Tibial artery (tissue), 4 donors: Measurements from ENCODE around the gene PROC.
A peak's percentile ranks its signal among the peaks of the same experiment; 100 is the strongest.

Experiments
- DNase-seq, 2 donors: peaks; one replicate each; pipeline ENCODE4 v3.0.0-alpha.2; 2019
- H3K27ac ChIP-seq, 2 donors: fragments of 200-600 bp; sonication (generic) in 1 of 2; 1 replicate in 1 of 2; 2 replicates in 1 of 2; pipeline ENCODE4 v1.5.1; 2018 to 2019; ENCODE audit warnings: mild to moderate bottlenecking in 1 of 2
- H3K27me3 ChIP-seq, 2 donors: fragments of 200-600 bp; sonication (generic) in 1 of 2; one replicate each; pipeline versions ENCODE4 v1.5.1 to v1.6.0; 2016 to 2019
- H3K36me3 ChIP-seq, 3 donors: fragments of 200-600 bp; sonication (generic) in 2 of 3; one replicate each; pipeline ENCODE4 v1.5.1; 2016 to 2019; ENCODE audit warnings: mild to moderate bottlenecking in 2 of 3
- H3K4me1 ChIP-seq, 4 donors: fragments of 200-600 bp; sonication (generic) in 2 of 4; 1 replicate in 3 of 4; 2 replicates in 1 of 4; pipeline ENCODE4 v1.5.1; 2016 to 2019
- H3K4me3 ChIP-seq, 2 donors: fragments of 200-600 bp; sonication (generic) in 1 of 2; 1 replicate in 1 of 2; 2 replicates in 1 of 2; pipeline ENCODE4 v1.5.1; 2018 to 2019; ENCODE audit warnings: mild to moderate bottlenecking in 2 of 2
- H3K9me3 ChIP-seq, 3 donors: fragments of 200-600 bp; sonication (generic) in 1 of 3; one replicate each; pipeline ENCODE4 v1.5.1; 2016 to 2019
- intact Hi-C: fragments of 100-400 bp; cut with DNase I; formaldehyde crosslinking; loops from one replicate; pipeline ENCODE4 v1.15.0; 2023; ENCODE audit warnings: low total_unique reads
- TF ChIP-seq, protein P1 (sequence below), 2 experiments: fragments of 200-600 bp in 1 of 2; fragments of 450-650 bp in 1 of 2; IDR thresholded peaks; one replicate each; pipeline ENCODE4 v1.5.1; 2017 to 2019; ENCODE audit warnings: antibody characterized with exemption in 2 of 2, mild to moderate bottlenecking in 1 of 2, moderate library complexity in 1 of 2

Gene PROC

DNA sequence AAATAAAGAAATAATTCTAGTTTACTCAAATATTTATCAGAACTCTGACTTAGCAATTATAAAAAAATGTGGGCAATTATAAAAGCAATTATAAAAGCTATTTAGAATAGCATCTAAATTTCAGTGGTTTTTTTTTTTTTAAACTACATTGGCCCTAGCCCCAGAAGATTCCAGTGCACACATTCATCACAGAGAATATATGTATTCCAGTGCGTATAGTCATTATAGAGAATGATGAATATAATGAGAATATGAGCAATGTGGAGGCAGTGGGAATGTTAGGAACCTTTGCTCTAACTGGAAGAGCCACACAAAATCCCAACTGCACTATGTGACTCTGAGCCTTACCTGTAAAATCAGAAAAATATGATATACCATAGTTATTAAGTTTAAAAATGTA lies 41.0 kb upstream of the PROC start:
- no peak overlapping the region for H3K27ac ChIP-seq
- intact Hi-C loops: no loop called here
- no peak overlapping the region for H3K4me3 ChIP-seq
- no peaks in the 10 kb centered on the region for H3K27me3 ChIP-seq
- peaks cover 0 to 9% (median 0%) of the 10 kb centered on the region in 3 donors for H3K9me3 ChIP-seq
- H3K36me3 ChIP-seq: no peaks in the 10 kb centered on the region
- TF ChIP-seq, protein P1, sequence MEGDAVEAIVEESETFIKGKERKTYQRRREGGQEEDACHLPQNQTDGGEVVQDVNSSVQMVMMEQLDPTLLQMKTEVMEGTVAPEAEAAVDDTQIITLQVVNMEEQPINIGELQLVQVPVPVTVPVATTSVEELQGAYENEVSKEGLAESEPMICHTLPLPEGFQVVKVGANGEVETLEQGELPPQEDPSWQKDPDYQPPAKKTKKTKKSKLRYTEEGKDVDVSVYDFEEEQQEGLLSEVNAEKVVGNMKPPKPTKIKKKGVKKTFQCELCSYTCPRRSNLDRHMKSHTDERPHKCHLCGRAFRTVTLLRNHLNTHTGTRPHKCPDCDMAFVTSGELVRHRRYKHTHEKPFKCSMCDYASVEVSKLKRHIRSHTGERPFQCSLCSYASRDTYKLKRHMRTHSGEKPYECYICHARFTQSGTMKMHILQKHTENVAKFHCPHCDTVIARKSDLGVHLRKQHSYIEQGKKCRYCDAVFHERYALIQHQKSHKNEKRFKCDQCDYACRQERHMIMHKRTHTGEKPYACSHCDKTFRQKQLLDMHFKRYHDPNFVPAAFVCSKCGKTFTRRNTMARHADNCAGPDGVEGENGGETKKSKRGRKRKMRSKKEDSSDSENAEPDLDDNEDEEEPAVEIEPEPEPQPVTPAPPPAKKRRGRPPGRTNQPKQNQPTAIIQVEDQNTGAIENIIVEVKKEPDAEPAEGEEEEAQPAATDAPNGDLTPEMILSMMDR (IDR thresholded peaks at IDR 0.05): no peak
- no peak for DNase-seq
- peaks cover 0 to 27% (median 0%) of the 10 kb centered on the region in 4 donors for H3K4me1 ChIP-seq

DNA sequence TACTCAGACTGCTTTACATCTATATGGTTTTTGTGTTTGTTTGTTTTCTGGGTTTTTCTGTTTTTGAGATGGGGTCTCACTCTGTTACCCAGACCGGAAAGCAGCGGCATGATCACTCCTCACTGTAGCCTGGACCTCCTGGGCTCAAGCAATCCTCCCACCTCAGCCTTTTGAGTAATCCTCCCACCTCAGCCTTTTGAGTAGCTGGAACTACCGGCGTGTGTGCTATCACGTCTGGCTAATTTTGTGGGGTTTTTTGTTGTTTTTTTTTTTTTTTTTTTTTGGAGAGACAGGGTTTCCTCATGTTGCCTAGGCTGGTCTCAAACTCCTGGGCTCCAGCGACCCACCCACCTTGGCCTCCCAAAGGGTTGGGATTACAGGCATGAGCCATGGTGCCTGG lies 39.5 kb upstream of the PROC start:
- H3K9me3 ChIP-seq: peaks cover 0 to 2% (median 0%) of the 10 kb centered on the region in 3 donors
- no peak overlapping the region for H3K27ac ChIP-seq
- H3K4me1 ChIP-seq: peaks cover 0 to 41% (median 5%) of the 10 kb centered on the region in 4 donors
- no peaks in the 10 kb centered on the region for H3K36me3 ChIP-seq
- no peak overlapping the region for H3K4me3 ChIP-seq
- no peaks in the 10 kb centered on the region for H3K27me3 ChIP-seq
- DNase-seq: no peak
- TF ChIP-seq, protein P1 (IDR thresholded peaks at IDR 0.05): no peak
- intact Hi-C loops: no loop called here

DNA sequence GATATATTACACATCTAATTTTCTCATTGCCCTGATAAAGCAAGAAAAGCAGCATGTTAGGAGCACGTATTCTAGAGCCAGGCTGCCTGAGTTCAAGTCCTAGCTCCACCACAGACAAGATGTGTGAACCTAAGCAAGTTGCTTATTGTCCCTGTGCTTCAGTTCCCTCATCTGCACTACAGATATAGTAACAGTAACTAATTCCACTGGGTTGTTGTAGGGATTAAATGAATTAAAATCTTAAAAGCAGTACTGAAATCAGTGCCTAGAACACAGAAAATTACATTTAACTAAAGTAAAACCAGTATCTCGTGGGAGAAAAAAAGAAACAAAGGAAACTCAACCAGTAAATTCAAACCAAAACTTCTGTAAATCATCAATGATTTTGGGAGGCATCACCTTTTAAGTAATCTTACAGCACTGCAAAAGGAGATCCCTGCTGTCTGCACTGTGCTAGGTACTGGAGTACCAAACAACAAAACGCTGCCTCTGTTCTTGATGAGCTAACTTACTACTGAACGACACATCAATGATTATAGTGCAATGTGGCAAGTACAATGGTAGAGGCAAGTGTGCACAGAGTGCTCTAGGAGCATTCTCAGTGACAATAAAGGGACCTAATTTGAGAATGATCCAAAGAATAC lies 38.4 kb upstream of the PROC start:
- peaks cover 0 to 52% (median 9%) of the 10 kb centered on the region in 4 donors for H3K4me1 ChIP-seq
- no peak for DNase-seq

DNA sequence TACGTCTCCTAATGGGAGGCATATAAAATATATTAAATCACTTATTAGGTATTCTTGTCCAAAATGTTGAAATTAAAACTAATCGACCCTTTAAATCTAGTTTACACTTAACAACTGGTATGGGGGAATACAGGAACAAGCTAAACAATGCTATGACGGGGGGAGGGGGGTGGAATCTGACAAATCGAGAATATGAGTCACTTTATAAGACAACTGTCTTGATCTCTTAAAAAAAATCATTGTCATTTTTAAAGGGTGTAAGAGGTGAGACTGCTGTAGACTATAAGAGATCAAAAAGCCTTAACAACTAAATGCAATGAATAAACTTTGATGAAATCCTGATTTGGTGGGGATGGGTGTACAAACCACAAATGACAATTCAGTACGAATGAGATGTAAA lies 36.5 kb upstream of the PROC start:
- H3K4me3 ChIP-seq: no peak overlapping the region
- peaks cover 0 to 70% (median 9%) of the 10 kb centered on the region in 4 donors for H3K4me1 ChIP-seq
- no peaks in the 10 kb centered on the region for H3K36me3 ChIP-seq
- H3K9me3 ChIP-seq: no peaks in the 10 kb centered on the region
- no peak for DNase-seq
- intact Hi-C loops: loop anchor here (10.0 kb wide), 1 partner anchor 293 kb away; the partner anchor contains the start of gene LIMS2
- H3K27me3 ChIP-seq: no peaks in the 10 kb centered on the region
- TF ChIP-seq, protein P1 (IDR thresholded peaks at IDR 0.05): no peak
- no peak overlapping the region for H3K27ac ChIP-seq

More for the DNA sequence above, 38.4 kb upstream of the PROC start:
- H3K4me3 ChIP-seq: no peak overlapping the region
- H3K9me3 ChIP-seq: no peaks in the 10 kb centered on the region
- no peaks in the 10 kb centered on the region for H3K27me3 ChIP-seq
- TF ChIP-seq, protein P1 (IDR thresholded peaks at IDR 0.05): no peak
- intact Hi-C loops: loop anchor here (10.0 kb wide), 1 partner anchor 295 kb away; the partner anchor contains the start of gene LIMS2
- H3K36me3 ChIP-seq: no peaks in the 10 kb centered on the region
- no peak overlapping the region for H3K27ac ChIP-seq

DNA sequence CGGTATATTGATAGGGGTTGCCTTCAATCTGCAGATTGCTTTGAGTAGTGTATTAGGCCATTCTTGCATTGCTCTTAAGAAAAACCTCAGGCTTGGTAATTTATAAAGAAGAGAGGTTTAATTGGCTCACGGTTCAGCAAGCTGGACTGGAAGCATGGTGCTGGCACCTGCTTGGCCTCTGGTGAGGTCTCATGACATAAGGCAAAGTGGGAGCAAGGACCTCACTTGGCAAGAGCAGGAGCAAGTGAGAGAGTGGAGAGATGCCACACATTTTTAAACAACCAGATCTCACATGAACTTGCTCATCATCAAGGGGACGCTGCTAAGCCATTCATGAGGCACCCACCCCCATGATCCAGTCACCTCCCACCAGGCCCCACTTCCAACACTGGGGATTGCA lies 35.4 kb upstream of the PROC start:
- no peaks in the 10 kb centered on the region for H3K9me3 ChIP-seq
- TF ChIP-seq, protein P1 (IDR thresholded peaks at IDR 0.05): no peak
- peak overlapping the region in 1 of 2 donors; percentile 31 for H3K27ac ChIP-seq
- intact Hi-C loops: loop anchor here (10.0 kb wide), 1 partner anchor 292 kb away; the partner anchor contains the start of gene LIMS2
- H3K36me3 ChIP-seq: no peaks in the 10 kb centered on the region
- H3K4me1 ChIP-seq: peaks cover 0 to 68% (median 9%) of the 10 kb centered on the region in 4 donors
- no peak for DNase-seq
- H3K27me3 ChIP-seq: no peaks in the 10 kb centered on the region
- no peak overlapping the region for H3K4me3 ChIP-seq
